Measurements from ENCODE around the gene CCDC93.

The CCDC93 gene

GRCh38 chr2:118013724-118014491 lies at the start of gene CCDC93:
CCDC93 (minus strand) TSS chr2:118014070; CDS start chr2:118013995, 75 bp downstream.
- DNase-seq: peak; percentile 46 to 78

- no peak for DNase-seq
Measured at GRCh38 chr2:118062669-118063068, 48.8 kb upstream of the CCDC93 start.

- no peak for DNase-seq
Measured at GRCh38 chr2:118062048-118062447, 48.2 kb upstream of the CCDC93 start.

- no peak for DNase-seq
Measured at GRCh38 chr2:118061135-118061955, 47.5 kb upstream of the CCDC93 start.

GRCh38 chr2:118059919-118060478 lies 46.1 kb upstream of the CCDC93 start:
- no peak for DNase-seq

- DNase-seq: no peak
Measured at GRCh38 chr2:118058951-118059350, 45.1 kb upstream of the CCDC93 start.

GRCh38 chr2:118056801-118057200 lies 42.9 kb upstream of the CCDC93 start:
- DNase-seq: no peak

GRCh38 chr2:118056165-118056534 lies 42.3 kb upstream of the CCDC93 start:
- no peak for DNase-seq

- DNase-seq: no peak
Measured at GRCh38 chr2:118055512-118056164, 41.8 kb upstream of the CCDC93 start.

- DNase-seq: no peak
Measured at GRCh38 chr2:118054213-118055008, 40.5 kb upstream of the CCDC93 start.

GRCh38 chr2:118053681-118054080 lies 39.8 kb upstream of the CCDC93 start:
- DNase-seq: no peak

GRCh38 chr2:118052474-118052873 lies 38.6 kb upstream of the CCDC93 start:
- no peak for DNase-seq

GRCh38 chr2:118051826-118052358 lies 38.0 kb upstream of the CCDC93 start:
- DNase-seq: no peak

GRCh38 chr2:118050974-118051373 lies 37.1 kb upstream of the CCDC93 start:
- DNase-seq: no peak

- DNase-seq: no peak
Measured at GRCh38 chr2:118050386-118050785, 36.5 kb upstream of the CCDC93 start.

GRCh38 chr2:118049816-118050140 lies 35.9 kb upstream of the CCDC93 start:
- no peak for DNase-seq

- DNase-seq: no peak
Measured at GRCh38 chr2:118049140-118049815, 35.4 kb upstream of the CCDC93 start.

GRCh38 chr2:118048401-118048800 lies 34.5 kb upstream of the CCDC93 start:
- no peak for DNase-seq

GRCh38 chr2:118047380-118047826 lies 33.5 kb upstream of the CCDC93 start:
- DNase-seq: no peak

GRCh38 chr2:118046634-118047210 lies 32.9 kb upstream of the CCDC93 start:
- peak in 1 of 2 experiments; percentile 38 for DNase-seq

- no peak for DNase-seq
Measured at GRCh38 chr2:118045286-118045685, 31.4 kb upstream of the CCDC93 start.
